H9 (cell line): ENCODE results near the gene LRP5. TPM values are rescaled to one million over a fixed set of nuclear protein-coding genes. Genes with fewer than 3 reads are reported as not detected.

ENCODE experiments used
- DNase-seq: peaks from one replicate; pipeline ENCODE4 v3.0.0-alpha.2; 2017
- H2AFZ ChIP-seq: one replicate; pipeline ENCODE4 v1.6.1; 2013; ENCODE audit warnings: mild to moderate bottlenecking, low read length, control low read depth, moderate library complexity
- H2AK5ac ChIP-seq: 2 replicates; pipeline ENCODE4 v1.6.1; 2013; ENCODE audit warnings: low read length, control low read depth, mixed read lengths; ENCODE audit not compliant: insufficient read length
- H2BK120ac ChIP-seq: one replicate; pipeline ENCODE4 v1.6.1; 2013; ENCODE audit warnings: low read depth, mild to moderate bottlenecking, low read length, control low read depth, inconsistent platforms; ENCODE audit not compliant: poor library complexity, severe bottlenecking
- H2BK12ac ChIP-seq: 2 replicates; pipeline ENCODE4 v1.6.1; 2013; ENCODE audit warnings: low read length, control low read depth, mixed read lengths, low read depth; ENCODE audit not compliant: insufficient read length
- H2BK15ac ChIP-seq: 2 replicates; pipeline ENCODE4 v1.6.1; 2013; ENCODE audit warnings: low read depth, low read length, control low read depth
- H2BK20ac ChIP-seq: one replicate; pipeline ENCODE4 v1.6.1; 2013; ENCODE audit warnings: low read depth, mild to moderate bottlenecking, low read length, control low read depth, inconsistent platforms; ENCODE audit not compliant: poor library complexity, severe bottlenecking
- H2BK5ac ChIP-seq: 2 replicates; pipeline ENCODE4 v1.6.1; 2013; ENCODE audit warnings: low read length, control low read depth, mixed read lengths; ENCODE audit not compliant: insufficient read length
- H3K14ac ChIP-seq: 2 replicates; pipeline ENCODE4 v1.6.1; 2013; ENCODE audit warnings: low read length, control low read depth; ENCODE audit not compliant: insufficient read depth
- H3K18ac ChIP-seq: 2 replicates; pipeline ENCODE4 v1.6.1; 2013; ENCODE audit warnings: low read depth, mild to moderate bottlenecking, mixed read lengths, low read length, control low read depth; ENCODE audit not compliant: insufficient read length
- H3K23ac ChIP-seq: 2 replicates; pipeline ENCODE4 v1.6.1; 2013; ENCODE audit warnings: low read length, control low read depth, mixed read lengths, low read depth; ENCODE audit not compliant: insufficient read length
- H3K23me2 ChIP-seq: 2 replicates; pipeline ENCODE4 v1.6.1; 2013; ENCODE audit warnings: low read depth, mild to moderate bottlenecking, mixed read lengths, low read length, control low read depth; ENCODE audit not compliant: insufficient read length, poor library complexity, severe bottlenecking
- H3K27ac ChIP-seq: 2 replicates; pipeline ENCODE4 v1.5.1; 2013; ENCODE audit warnings: low read length, control low read depth, mixed read lengths, low read depth; ENCODE audit not compliant: insufficient read length
- H3K27me3 ChIP-seq: 2 replicates; pipeline ENCODE4 v1.6.1; 2013; ENCODE audit warnings: low read length, control low read depth, inconsistent platforms; ENCODE audit not compliant: insufficient read depth
- H3K4ac ChIP-seq: 2 replicates; pipeline ENCODE4 v1.6.1; 2013; ENCODE audit warnings: low read depth, mild to moderate bottlenecking, control low read depth, inconsistent platforms, low read length, moderate library complexity
- H3K4me1 ChIP-seq: 2 replicates; pipeline ENCODE4 v1.6.1; 2013; ENCODE audit warnings: low read length, control low read depth, inconsistent platforms; ENCODE audit not compliant: insufficient read depth
- H3K4me2 ChIP-seq: 2 replicates; pipeline ENCODE4 v1.6.1; 2013; ENCODE audit warnings: low read length, control low read depth, mixed read lengths; ENCODE audit not compliant: insufficient read length, insufficient read depth
- H3K56ac ChIP-seq: 2 replicates; pipeline ENCODE4 v1.6.1; 2013; ENCODE audit warnings: low read depth, mild to moderate bottlenecking, mixed read lengths, low read length, control low read depth; ENCODE audit not compliant: insufficient read length
- H3K79me1 ChIP-seq: 2 replicates; pipeline ENCODE4 v1.6.1; 2013; ENCODE audit warnings: low read depth, mild to moderate bottlenecking, moderate library complexity, low read length, control low read depth, inconsistent platforms; ENCODE audit not compliant: insufficient read depth, poor library complexity, severe bottlenecking
- H3K79me2 ChIP-seq: 2 replicates; pipeline ENCODE4 v1.6.1; 2013; ENCODE audit warnings: low read length, control low read depth, inconsistent platforms; ENCODE audit not compliant: insufficient read depth
- H3K9ac ChIP-seq: 2 replicates; pipeline ENCODE4 v1.6.1; 2013; ENCODE audit warnings: low read length, control low read depth, mixed read lengths; ENCODE audit not compliant: insufficient read length; ENCODE audit errors: extremely low read depth
- H3K9me3 ChIP-seq: one replicate; pipeline ENCODE4 v1.6.1; 2013; ENCODE audit warnings: low read depth, low read length, inconsistent platforms; ENCODE audit not compliant: control insufficient read depth
- H3T11ph ChIP-seq: one replicate; pipeline ENCODE4 v1.6.1; 2013; ENCODE audit warnings: mild to moderate bottlenecking, low read length, control low read depth, inconsistent platforms
- H4K20me1 ChIP-seq: one replicate; pipeline ENCODE4 v1.6.1; 2013; ENCODE audit not compliant: control insufficient read depth, insufficient read length, insufficient read depth
- H4K5ac ChIP-seq: 2 replicates; pipeline ENCODE4 v1.6.1; 2013; ENCODE audit warnings: low read depth, mild to moderate bottlenecking, mixed read lengths, low read length, control low read depth; ENCODE audit not compliant: insufficient read length
- H4K8ac ChIP-seq: replicated peaks from 2 replicates; pipeline ENCODE4 v1.6.1; 2013; ENCODE audit warnings: low read length, control low read depth, mixed read lengths, low read depth; ENCODE audit not compliant: insufficient read length
- H4K91ac ChIP-seq: 2 replicates; pipeline ENCODE4 v1.6.1; 2013; ENCODE audit warnings: low read depth, mild to moderate bottlenecking, moderate library complexity, mixed read lengths, low read length, control low read depth; ENCODE audit not compliant: insufficient read length
- H3K27ac Mint-ChIP-seq, 3 experiments: 2 replicates in 2 of 3; 3 replicates in 1 of 3; pipeline ENCODE4 v1.8.0; 2020 to 2021; ENCODE audit warnings: mixed read lengths in 3 of 3, mild to moderate bottlenecking in 1 of 3, moderate library complexity in 1 of 3
- H3K27me3 Mint-ChIP-seq: 2 replicates; pipeline ENCODE4 v1.8.0; 2021; ENCODE audit warnings: low read depth, mild to moderate bottlenecking, moderate library complexity, mixed read lengths
- H3K36me3 Mint-ChIP-seq, 3 experiments: 2 replicates in 2 of 3; 3 replicates in 1 of 3; pipeline ENCODE4 v1.8.0; 2020 to 2021; ENCODE audit warnings: low read depth in 3 of 3, mixed read lengths in 3 of 3; ENCODE audit not compliant: insufficient read depth in 1 of 3
- H3K4me1 Mint-ChIP-seq, 2 experiments: 2 replicates each; pipeline ENCODE4 v1.8.0; 2020; ENCODE audit warnings: mixed read lengths in 2 of 2
- H3K4me3 Mint-ChIP-seq, 2 experiments: 2 replicates in 1 of 2; 3 replicates in 1 of 2; pipeline ENCODE4 v1.8.0; 2020 to 2021; ENCODE audit warnings: mild to moderate bottlenecking in 2 of 2, mixed read lengths in 2 of 2, moderate library complexity in 1 of 2
- H3K9me3 Mint-ChIP-seq, 2 experiments: 2 replicates in 1 of 2; 3 replicates in 1 of 2; pipeline ENCODE4 v1.8.0; 2020; ENCODE audit warnings: mild to moderate bottlenecking in 2 of 2, mixed read lengths in 2 of 2, moderate library complexity in 1 of 2
- WGBS: extraction: QIAGEN DNeasy Blood & Tissue Kit; methylation state at CpG from one replicate; pipeline ENCODE4 v1.1.7; 2013; ENCODE audit warnings: missing lambda C conversion rate, low lambda C conversion rate, mixed read lengths; ENCODE audit not compliant: insufficient read length; ENCODE audit errors: extremely low coverage; 5-methylcytosine and 5-hydroxymethylcytosine counted together
- total RNA-seq: library from RNA; stranded (reverse); gene quantifications from 2 replicates; pipeline ENCODE4 v1.2.1, GENCODE V29; 2021
- TF ChIP-seq, protein P1 (sequence below): fragments of 200-600 bp; sonication (generic); conservative IDR thresholded peaks from 3 replicates; pipeline ENCODE4 v1.8.0; 2021; ENCODE audit warnings: antibody characterized with exemption, mild to moderate bottlenecking

The LRP5 gene
- total RNA-seq, 1 experiment from 2014 or later = 38.4 TPM

DNA sequence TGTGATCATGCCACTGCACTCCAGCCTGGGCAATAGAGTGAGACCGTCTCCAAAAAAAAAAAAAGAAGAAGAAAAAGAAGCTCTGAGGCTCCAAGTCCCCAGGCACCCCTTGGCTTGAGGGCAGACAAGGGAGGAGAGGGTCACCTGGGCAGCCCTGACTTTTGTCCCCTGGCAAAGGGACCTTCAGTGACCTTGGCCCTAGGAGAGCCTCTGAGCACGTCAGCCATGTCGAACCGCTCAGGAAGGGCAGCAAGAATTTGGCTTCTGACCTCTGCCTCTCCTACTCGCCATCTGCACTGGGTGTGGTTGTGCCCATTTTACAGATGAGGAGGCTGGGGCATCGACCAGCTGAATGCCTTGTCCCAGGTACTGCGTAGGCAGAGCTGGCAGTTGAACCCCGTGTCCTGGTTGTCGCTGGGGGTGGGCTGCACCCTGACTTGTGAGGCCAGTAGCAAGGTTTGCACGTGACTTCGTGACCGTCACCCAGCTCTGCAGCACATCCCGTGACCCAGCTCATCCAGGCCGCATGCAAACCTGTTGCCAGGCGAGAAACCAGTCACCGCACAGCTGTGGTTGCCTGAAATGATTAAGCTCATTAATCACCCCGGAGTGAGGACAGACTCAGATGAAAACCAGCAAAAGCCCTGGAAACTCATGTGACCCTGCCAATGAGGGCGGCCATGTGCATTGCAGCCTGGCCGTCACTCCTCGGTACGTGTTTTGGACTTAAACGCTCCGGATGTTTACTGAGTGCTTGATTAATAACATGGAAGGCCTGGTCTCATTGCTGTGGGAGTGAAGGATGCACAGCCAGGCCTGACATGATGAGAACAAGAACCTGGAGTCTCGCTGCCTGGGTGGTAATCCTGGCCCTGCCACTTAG is 100.4 kb downstream of the LRP5 start:
- Histone ChIP-seq H3K23ac (no peak overlapping the region), H3K79me1 (no peaks in the 10 kb centered on the region), H3T11ph (no peak overlapping the region), H3K56ac (no peak overlapping the region), H3K18ac (no peak overlapping the region), H3K79me2 (no peaks in the 10 kb centered on the region), H4K5ac (no peak overlapping the region), H2BK12ac (no peak overlapping the region), H3K4me2 (no peak overlapping the region), H3K23me2 (no peaks in the 10 kb centered on the region), H2BK15ac (no peak overlapping the region), H2BK20ac (no peak overlapping the region), H3K9me3 (no peaks in the 10 kb centered on the region), H3K4ac (no peak overlapping the region), H2AK5ac (no peak overlapping the region), H2AFZ (no peak overlapping the region), H3K4me1 (no peaks in the 10 kb centered on the region), H4K91ac (no peak overlapping the region), H4K8ac (no peak overlapping the region), H3K9ac (no peak overlapping the region), H2BK5ac (no peak overlapping the region), H3K14ac (no peak overlapping the region), H4K20me1 (no peaks in the 10 kb centered on the region), H3K27me3 (no peaks in the 10 kb centered on the region), H3K27ac (no peak overlapping the region), H2BK120ac (no peak overlapping the region)
- Mint-ChIP-seq H3K9me3 (no peaks in the 10 kb centered on the region), H3K27ac (no peak overlapping the region), H3K27me3 (no peaks in the 10 kb centered on the region), H3K4me3 (no peak overlapping the region), H3K4me1 (no peaks in the 10 kb centered on the region), H3K36me3 (peaks cover 22 to 64% (median 51%) of the 10 kb centered on the region in 3 experiments; a peak in 6 of 7 replicates)
- TF ChIP-seq, protein P1, sequence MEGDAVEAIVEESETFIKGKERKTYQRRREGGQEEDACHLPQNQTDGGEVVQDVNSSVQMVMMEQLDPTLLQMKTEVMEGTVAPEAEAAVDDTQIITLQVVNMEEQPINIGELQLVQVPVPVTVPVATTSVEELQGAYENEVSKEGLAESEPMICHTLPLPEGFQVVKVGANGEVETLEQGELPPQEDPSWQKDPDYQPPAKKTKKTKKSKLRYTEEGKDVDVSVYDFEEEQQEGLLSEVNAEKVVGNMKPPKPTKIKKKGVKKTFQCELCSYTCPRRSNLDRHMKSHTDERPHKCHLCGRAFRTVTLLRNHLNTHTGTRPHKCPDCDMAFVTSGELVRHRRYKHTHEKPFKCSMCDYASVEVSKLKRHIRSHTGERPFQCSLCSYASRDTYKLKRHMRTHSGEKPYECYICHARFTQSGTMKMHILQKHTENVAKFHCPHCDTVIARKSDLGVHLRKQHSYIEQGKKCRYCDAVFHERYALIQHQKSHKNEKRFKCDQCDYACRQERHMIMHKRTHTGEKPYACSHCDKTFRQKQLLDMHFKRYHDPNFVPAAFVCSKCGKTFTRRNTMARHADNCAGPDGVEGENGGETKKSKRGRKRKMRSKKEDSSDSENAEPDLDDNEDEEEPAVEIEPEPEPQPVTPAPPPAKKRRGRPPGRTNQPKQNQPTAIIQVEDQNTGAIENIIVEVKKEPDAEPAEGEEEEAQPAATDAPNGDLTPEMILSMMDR = no peak
- no peak for DNase-seq
- WGBS = no CpG with 5 or more reads among the region's 24 CpGs
